ENCODE results near the gene KCNQ1. TPM values are rescaled to one million over a fixed set of nuclear protein-coding genes. Genes with fewer than 3 reads are reported as not detected.

KCNQ1 gene
- total RNA-seq, 2 experiments from 2014 or later = 10.7 to 10.8 TPM

DNA sequence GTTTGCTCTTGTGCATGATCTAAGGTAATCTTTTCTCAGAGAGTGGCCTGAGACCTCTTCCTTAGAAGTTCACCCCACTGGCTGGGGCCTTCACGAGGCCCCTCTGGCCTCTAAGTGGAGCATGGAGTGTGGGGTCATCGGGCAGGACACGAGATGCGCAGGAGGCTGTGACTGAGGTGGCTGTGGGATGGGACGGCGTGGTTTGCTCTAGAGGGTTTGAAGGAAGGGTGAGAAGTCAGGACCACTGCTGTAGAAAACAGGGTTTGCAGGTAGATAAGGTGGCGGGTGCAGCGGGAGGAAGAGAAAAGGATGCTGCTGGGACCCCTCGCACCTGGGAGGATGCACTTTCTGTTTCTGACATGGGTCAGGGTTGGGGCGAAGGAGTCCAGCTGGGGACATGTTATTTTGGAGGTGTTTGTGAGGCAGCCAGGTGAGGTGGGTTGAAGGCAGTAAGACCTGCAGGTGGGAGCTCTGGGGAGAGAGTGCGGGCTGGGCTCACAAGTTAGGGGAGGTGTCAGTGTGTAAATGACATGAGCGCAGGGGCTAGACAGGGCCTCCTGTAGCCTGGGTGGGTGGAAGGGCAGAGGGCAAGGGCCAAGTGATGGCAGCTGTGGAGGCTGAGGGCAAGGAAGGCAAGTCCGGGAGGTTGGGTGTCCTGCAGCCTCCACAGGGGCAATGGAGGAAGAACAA lies 62.5 kb downstream of the KCNQ1 start:
- ChIA-PET CTCF (interaction anchor here (0.7 kb wide), 1 partner anchor 15 kb away, joined by 3 read pairs; no protein-coding TSS in a partner anchor), POLR2A (no interaction called here)
- intact Hi-C loops (cut with micrococcal nuclease) = no loop called here
- Mint-ChIP-seq H3K9me3 (peaks cover 3% of the 10 kb centered on the region), H3K27ac (no peak overlapping the region), H3K4me1 (ENCODE audit: low read depth) (peaks cover 2% of the 10 kb centered on the region), H3K27me3 (no peaks in the 10 kb centered on the region), H3K4me3 (no peak overlapping the region), H3K36me3 (no peaks in the 10 kb centered on the region)
- peak; percentile 5 for DNase-seq

DNA sequence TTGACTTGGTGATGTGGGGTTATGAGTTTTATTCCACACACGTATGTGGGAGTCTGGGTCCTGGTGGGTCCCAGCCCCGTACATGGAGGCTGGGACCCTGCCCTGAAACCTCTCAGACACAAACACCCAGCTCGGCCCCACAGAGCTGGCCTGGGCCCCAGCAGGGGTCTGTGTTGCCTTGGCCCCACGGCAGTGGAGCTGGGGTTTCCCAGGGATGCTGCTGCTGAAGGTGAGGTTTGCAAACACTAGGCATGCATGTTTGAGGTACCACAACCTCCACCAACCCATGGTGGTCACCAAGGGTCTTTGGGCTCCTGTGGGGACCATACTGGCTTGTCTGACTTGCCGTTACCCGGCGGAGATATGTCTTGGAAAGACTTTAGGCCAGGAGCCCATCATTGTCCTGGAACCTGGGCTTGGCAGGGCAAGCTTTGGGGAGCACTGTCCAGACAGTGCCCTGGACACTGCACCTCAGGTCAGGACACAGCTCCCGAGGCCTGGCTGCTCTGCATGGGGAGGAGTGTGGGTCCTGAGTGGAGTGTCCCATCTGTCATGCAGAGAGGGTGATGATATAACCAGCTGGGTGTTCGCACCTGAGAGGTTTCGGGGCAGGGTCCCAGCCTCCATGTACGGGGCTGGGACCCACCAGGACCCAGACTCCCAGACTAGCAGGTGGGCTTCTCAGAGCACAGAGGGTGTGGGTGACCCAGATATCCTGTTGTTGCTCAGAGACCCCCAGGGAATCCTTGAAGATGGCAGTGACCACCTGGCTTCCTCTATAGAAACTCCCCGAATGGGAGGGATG lies 63.3 kb downstream of the KCNQ1 start:
- ChIA-PET CTCF (no interaction called here), POLR2A (no interaction called here)
- Mint-ChIP-seq H3K4me3 (no peak overlapping the region), H3K4me1 (ENCODE audit: low read depth) (peaks cover 2% of the 10 kb centered on the region), H3K36me3 (no peaks in the 10 kb centered on the region), H3K27me3 (no peaks in the 10 kb centered on the region), H3K9me3 (no peaks in the 10 kb centered on the region), H3K27ac (no peak overlapping the region)
- intact Hi-C loops (cut with micrococcal nuclease) = no loop called here
- DNase-seq = no peak

DNA sequence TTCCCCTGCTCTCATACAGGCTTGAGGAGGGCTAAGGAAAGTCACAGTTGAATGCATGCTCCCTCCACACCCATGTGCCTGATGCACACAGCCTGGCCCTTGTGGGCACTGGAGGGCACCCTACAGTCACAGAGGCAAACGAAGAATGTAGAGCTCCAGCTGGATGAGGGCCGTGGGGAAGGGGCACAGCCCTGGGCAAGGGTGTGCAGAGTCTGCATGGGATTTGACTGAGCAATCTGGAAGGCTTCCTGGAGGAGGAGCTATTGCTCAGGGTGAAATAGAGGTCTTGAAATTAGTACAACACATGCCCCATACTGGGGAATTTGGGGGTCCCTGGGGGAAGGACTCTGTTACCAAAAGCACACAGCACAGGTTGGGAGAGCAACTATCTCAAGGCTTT lies 64.0 kb downstream of the KCNQ1 start:
- Mint-ChIP-seq H3K27ac (no peak overlapping the region), H3K4me3 (no peak overlapping the region), H3K9me3 (no peaks in the 10 kb centered on the region), H3K4me1 (ENCODE audit: low read depth) (peaks cover 2% of the 10 kb centered on the region), H3K27me3 (no peaks in the 10 kb centered on the region), H3K36me3 (no peaks in the 10 kb centered on the region)
- CTCF ChIA-PET = no interaction called here
- POLR2A ChIA-PET = no interaction called here
- intact Hi-C loops (cut with micrococcal nuclease) = no loop called here
- DNase-seq = peak; percentile 6

DNA sequence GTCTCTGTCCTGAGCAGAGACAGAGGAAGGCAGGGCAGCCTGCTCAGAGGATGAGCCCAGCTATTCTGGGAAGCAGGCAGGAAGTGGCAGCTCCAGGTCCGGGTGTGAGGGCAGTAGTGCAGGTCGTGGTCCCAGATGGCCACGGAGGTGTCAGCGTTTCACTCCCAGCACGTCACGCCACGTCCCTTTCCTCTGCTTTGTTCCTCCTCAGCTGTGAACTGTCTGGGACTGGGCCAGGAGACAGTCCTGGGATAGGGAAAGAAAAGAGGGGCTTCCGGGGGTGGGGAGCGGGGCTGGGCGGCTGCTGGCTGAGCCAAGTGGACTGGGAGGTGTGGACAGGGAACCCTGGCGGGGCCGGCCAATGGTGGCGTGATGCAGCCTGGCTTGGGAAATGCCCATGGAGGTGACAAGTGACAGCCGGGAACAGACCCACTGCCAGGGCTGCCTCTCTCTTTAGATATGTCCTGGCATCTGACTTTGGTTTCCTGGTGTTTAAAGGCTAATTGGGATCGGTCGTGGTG lies 64.7 kb downstream of the KCNQ1 start:
- ChIA-PET CTCF (no interaction called here), POLR2A (no interaction called here)
- intact Hi-C loops (cut with micrococcal nuclease) = no loop called here
- H3K36me3 Mint-ChIP-seq = no peaks in the 10 kb centered on the region
- no peak overlapping the region for H3K27ac Mint-ChIP-seq
- H3K27me3 Mint-ChIP-seq = no peaks in the 10 kb centered on the region
- peak; percentile 6 for DNase-seq
- no peak overlapping the region for H3K4me3 Mint-ChIP-seq
- H3K9me3 Mint-ChIP-seq = no peaks in the 10 kb centered on the region
- H3K4me1 Mint-ChIP-seq (ENCODE audit: low read depth) = peaks cover 2% of the 10 kb centered on the region

DNA sequence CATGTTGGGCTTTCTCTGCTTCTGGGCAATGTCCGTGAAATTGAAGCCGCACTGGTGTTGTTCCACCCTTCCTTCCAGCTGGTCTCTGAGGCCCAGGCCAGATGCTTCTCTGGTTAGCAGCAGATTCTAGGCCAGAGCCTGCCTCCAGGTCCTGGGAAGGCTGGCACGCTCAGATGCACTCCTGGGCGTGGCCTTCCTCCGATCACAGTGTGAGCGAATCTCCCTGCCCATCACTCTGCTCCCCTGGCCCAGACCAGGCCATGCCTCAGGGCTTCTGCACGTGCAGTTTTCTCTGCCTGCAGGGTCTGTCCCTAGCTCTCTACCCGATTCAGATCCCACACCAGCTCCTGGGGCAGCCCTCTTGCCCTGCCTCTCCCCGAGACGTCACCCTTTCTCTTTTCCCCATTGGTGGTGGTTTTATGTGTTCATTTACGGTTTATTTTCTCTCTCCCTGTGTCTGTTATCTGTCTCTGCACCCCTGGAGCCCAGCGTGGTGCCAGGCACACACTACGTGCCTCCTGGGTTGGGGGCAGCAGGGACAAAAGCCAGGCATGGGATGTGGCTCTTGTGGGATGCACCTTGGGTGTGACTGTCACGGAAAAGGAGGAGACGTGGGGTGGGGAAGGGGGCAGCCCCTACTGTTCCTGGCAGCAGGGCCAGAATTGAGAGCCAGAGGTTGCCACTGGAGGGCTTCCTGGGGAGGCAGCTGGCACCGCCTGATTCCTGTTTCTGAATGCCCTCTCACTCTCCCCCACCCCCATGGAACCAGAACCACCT lies 66.0 kb downstream of the KCNQ1 start:
- POLR2A ChIA-PET = no interaction called here
- Mint-ChIP-seq H3K4me3 (no peak overlapping the region), H3K9me3 (no peaks in the 10 kb centered on the region), H3K27me3 (no peaks in the 10 kb centered on the region), H3K36me3 (no peaks in the 10 kb centered on the region), H3K4me1 (ENCODE audit: low read depth) (peaks cover 2% of the 10 kb centered on the region), H3K27ac (no peak overlapping the region)
- DNase-seq = no peak
- CTCF ChIA-PET = no interaction called here
- intact Hi-C loops (cut with micrococcal nuclease) = no loop called here

DNA sequence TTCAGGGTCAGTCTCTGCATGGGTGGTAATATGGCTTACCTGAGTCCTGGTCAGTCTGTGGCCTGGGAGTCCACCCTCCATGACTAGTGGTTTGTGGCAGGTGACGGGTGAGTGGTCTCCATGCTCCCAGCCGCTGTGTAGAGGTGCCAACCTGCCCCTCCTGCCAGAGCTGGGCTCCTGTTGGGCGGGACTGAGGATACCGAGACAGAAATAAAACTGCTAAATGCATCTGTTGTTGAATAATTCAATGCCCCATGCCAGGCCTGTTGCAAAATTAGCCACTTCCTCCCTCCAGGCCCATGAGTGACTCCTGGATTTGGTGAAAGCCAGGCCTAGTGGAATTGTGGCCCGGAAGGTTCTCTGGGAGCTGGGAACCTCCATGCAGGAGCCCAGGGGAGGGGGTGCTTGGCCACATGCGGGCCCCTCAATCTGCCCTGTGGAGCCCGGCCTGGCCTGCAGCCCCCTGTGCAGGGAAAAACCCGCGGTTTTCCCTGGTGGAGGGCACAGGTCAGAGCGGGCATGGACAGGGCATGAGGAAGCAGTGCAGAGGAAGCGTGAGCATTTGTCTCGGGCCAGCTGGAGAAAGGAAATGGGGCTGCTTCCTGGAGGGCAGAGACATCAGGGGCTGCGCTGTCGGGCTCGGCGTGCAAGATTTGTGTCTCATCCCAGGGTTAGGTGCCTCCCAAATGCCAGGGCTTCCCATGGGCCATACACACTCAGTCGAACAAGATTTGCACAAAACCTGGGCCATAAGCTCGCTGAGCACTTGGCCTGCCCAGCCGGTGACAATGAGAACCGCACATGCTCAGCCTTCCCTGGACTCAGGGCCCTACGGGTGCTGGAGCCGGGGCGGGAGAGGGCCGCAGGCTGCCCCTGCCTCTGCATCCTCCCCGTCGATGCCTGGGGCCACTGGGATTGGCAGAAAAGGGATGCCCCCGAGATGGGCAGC lies 66.9 kb downstream of the KCNQ1 start:
- Mint-ChIP-seq H3K27ac (no peak overlapping the region), H3K4me3 (no peak overlapping the region), H3K36me3 (no peaks in the 10 kb centered on the region), H3K9me3 (no peaks in the 10 kb centered on the region), H3K27me3 (no peaks in the 10 kb centered on the region), H3K4me1 (ENCODE audit: low read depth) (peaks cover 2% of the 10 kb centered on the region)
- intact Hi-C loops (cut with micrococcal nuclease) = no loop called here
- ChIA-PET CTCF (no interaction called here), POLR2A (no interaction called here)
- peak; percentile 4 for DNase-seq

DNA sequence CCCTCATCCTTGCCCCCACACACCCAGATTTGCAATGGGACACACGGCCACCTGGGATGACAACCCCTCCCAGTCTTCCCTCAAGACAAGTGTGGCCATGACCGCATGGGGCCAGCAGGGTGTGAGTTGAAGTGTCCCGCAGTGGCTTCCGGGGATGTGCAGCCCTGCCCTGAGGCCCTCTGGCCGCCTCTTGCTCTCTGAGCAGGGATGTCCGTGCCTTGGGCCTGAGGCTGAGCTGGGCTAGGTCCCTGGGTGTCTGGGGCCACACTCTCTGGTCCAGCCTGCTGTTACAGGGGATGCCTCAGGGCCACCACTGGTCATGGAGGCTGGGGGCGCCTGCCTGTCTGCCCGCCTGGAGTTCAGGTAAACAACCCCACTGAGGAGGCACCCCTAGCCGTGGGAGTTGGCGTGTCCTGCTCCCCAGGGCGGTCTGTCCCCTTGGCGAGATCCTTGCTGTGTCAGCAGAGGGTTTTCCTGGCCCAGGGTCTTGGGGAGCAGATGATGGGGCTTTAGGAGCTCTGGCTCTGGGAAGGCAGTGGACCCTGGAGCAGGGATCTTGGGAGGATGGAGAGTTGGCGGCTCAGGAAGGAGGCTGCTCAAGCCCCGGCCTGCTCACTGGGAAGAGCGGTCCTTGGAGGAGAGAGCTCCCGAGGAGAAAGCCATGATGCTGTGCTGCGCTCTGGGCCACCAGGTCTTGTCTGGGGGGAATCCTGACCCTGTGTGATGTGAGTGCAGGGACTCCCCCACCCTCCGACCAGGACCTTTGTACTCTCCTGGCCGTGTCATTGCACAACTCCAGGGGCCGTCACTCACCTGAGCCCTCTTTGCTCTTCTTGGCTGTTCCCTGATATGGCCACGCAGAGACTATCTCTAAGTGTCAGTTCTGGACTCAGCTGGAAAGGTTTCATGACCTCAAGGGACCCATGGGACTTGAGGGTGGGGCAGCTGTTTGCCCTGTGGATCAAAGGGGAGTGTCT lies 67.9 kb downstream of the KCNQ1 start:
- Mint-ChIP-seq H3K36me3 (no peaks in the 10 kb centered on the region), H3K9me3 (no peaks in the 10 kb centered on the region), H3K4me3 (no peak overlapping the region), H3K4me1 (ENCODE audit: low read depth) (no peaks in the 10 kb centered on the region), H3K27ac (no peak overlapping the region), H3K27me3 (no peaks in the 10 kb centered on the region)
- peak; percentile 7 for DNase-seq
- ChIA-PET POLR2A (no interaction called here), CTCF (no interaction called here)
- intact Hi-C loops (cut with micrococcal nuclease) = no loop called here

DNA sequence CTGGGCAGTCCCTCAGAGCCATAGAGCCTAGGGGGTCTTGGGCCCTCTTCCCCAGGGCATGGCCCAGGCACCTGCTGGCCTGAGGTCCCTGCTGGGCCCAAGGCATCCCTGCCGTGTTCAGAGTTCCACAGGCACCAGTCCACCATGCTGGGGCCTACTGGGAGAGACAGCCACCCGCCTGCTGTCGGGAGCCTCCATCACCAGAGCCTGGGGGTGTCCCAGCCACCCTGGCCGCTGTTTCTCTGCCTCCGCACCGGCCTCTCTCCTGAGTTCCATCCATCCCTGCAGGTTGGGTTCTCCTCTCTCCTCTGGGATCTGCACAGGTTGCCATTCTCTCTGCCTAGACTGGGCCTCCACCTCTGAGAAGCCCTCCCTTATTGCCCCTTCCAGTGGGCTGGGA lies 68.6 kb downstream of the KCNQ1 start:
- ChIA-PET CTCF (no interaction called here), POLR2A (no interaction called here)
- Mint-ChIP-seq H3K27me3 (no peaks in the 10 kb centered on the region), H3K9me3 (no peaks in the 10 kb centered on the region), H3K27ac (no peak overlapping the region), H3K4me1 (ENCODE audit: low read depth) (no peaks in the 10 kb centered on the region), H3K36me3 (no peaks in the 10 kb centered on the region), H3K4me3 (no peak overlapping the region)
- intact Hi-C loops (cut with micrococcal nuclease) = no loop called here
- DNase-seq = peak; percentile 5

DNA sequence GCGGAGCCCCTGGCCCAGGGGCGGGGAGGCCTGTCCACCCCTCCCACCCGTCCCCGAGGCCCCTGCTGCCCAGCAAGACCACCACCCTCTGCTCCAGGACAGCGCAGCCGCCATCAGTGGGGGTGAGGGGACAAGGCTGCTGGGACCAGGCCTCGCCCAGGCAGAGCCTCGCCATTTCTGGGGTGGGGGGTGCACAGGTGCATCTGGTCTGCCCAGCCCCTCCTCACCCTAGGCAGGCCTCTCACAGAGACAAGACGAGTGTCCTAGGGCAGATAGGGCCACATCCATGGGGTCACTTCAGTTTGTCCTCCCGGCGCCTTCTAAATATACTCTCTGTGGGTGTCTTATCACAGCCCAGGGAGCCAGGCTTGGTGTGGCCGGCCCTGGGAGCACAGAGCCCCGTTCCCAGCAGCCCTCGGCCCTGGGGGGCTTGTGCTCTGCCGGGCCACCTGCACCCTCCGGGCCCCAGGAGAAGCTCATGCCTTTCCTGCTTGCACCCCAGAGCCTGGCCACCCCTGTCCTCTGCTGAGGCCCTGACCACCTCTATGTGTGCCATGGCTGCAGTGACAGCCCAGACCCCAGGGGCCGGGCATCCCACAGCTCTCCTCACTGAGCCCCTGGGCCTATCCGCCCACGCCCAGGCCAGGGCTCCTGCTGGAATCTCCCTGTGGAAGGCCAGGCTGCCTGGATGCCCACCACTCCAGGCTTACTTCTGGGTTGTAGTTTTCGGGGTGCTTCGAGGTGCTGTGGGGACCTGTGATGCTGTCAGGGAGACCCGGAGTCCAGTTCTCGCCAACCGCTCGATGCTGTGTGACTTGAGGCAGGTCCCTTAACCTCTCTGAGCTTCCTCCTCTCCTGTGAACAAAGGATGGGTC lies 70.8 kb downstream of the KCNQ1 start:
- Mint-ChIP-seq H3K4me3 (no peak overlapping the region), H3K27me3 (no peaks in the 10 kb centered on the region), H3K27ac (no peak overlapping the region), H3K4me1 (ENCODE audit: low read depth) (no peaks in the 10 kb centered on the region), H3K36me3 (no peaks in the 10 kb centered on the region), H3K9me3 (no peaks in the 10 kb centered on the region)
- ChIA-PET POLR2A (no interaction called here), CTCF (no interaction called here)
- intact Hi-C loops (cut with micrococcal nuclease) = no loop called here
- DNase-seq = peak; percentile 4

DNA sequence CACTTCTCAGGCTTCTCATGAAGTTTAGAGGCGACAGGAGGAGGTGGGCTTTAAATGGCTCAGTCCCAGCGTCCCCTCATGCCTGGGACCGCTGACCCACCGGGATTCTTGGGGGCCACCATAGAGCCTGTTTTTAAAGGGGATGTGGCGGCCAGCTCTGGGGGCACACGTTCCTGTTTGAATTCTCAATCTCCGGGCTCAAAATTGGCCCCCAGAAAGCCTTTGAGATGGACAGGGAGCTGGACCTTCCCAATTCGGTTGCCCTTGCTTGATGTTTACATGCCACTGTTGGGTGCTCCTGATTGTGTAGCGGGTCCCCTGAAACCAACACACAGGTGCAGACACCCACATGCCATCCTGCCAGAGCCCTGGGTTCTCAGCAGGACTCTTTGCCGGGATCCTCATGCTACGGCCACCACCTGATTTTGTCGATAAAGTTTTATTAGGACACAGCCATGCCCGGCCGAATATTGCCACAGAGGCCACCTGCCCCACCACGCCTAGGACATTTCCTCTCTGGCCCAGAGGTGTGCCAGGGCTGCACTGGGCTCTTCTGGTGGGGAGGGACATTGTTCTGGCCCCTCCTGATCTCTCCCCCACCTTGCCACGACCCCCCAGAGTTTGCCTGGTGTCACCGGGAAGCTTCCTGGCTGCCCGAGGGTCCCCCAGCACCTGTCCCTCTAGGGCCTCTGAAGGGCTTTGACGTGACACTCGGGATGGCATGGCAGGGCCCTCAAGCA lies 71.6 kb downstream of the KCNQ1 start:
- no peaks in the 10 kb centered on the region for H3K9me3 Mint-ChIP-seq
- H3K4me3 Mint-ChIP-seq = no peak overlapping the region
- peak; percentile 4 for DNase-seq
- intact Hi-C loops (cut with micrococcal nuclease) = no loop called here
- ChIA-PET POLR2A (no interaction called here), CTCF (no interaction called here)
- H3K36me3 Mint-ChIP-seq = no peaks in the 10 kb centered on the region
- H3K27me3 Mint-ChIP-seq = no peaks in the 10 kb centered on the region
- H3K27ac Mint-ChIP-seq = no peak overlapping the region
- H3K4me1 Mint-ChIP-seq (ENCODE audit: low read depth) = no peaks in the 10 kb centered on the region

Data from activated CD4-positive, alpha-beta memory T cell treated with anti-CD3 and anti-CD28 coated beads for 36 hours (primary cell).